G401 (cell line): ENCODE data around the gene RFC4. TPM values are rescaled to one million over a fixed set of nuclear protein-coding genes. Genes with fewer than 3 reads are reported as not detected.

Experiments used
- DNase-seq: peaks from one replicate; pipeline ENCODE4 v3.0.0-alpha.2; 2015; ENCODE audit warnings: low spot score
- in situ Hi-C: cut with HindIII; loops from 2 replicates; pipeline ENCODE4 v1.10.0; 2016; ENCODE audit warnings: low sequenced_read_pairs, mixed read lengths
- total RNA-seq: library from RNA; depleted of rRNA; stranded (reverse); fragments of >200 nt; shearing (Covaris generic); gene quantifications from 2 replicates; pipeline ENCODE4 v1.2.3, GENCODE V29; 2014

Gene RFC4
- total RNA-seq, 1 experiment from 2014 or later, result 76.8 TPM

- peak; percentile 63 for DNase-seq
- in situ Hi-C loops, result no loop called here
Measured at GRCh38 chr3:186790261-186790981, 15.9 kb downstream of the RFC4 start.

GRCh38 chr3:186789554-186790260 is 16.6 kb downstream of the RFC4 start:
- in situ Hi-C loops, result no loop called here
- DNase-seq, result peak; percentile 22

- in situ Hi-C loops, result no loop called here
- peak; percentile 15 for DNase-seq
Measured at GRCh38 chr3:186788482-186789370, 17.6 kb downstream of the RFC4 start.

- DNase-seq, result peak; percentile 14
- in situ Hi-C loops, result no loop called here
Measured at GRCh38 chr3:186787642-186788481, 18.4 kb downstream of the RFC4 start.

GRCh38 chr3:186786922-186787321 is 19.4 kb downstream of the RFC4 start:
- no peak for DNase-seq
- in situ Hi-C loops, result no loop called here

- DNase-seq, result no peak
- in situ Hi-C loops, result no loop called here
Measured at GRCh38 chr3:186785495-186786018, 20.7 kb downstream of the RFC4 start.

GRCh38 chr3:186784820-186785494 is 21.3 kb downstream of the RFC4 start:
- in situ Hi-C loops, result no loop called here
- DNase-seq, result no peak

- in situ Hi-C loops, result no loop called here
- DNase-seq, result peak; percentile 86
Measured at GRCh38 chr3:186783731-186784515, 22.4 kb downstream of the RFC4 start.

- DNase-seq, result peak; percentile 86
- in situ Hi-C loops, result no loop called here
Measured at GRCh38 chr3:186783058-186783730, 23.1 kb downstream of the RFC4 start, which contains the start of gene EIF4A2. Gene EIF4A2, plus strand, starts transcription at chr3:186783577. Its CDS starts 34 bp downstream, at chr3:186783611.

GRCh38 chr3:186782542-186783057 is 23.7 kb downstream of the RFC4 start:
- DNase-seq, result no peak
- in situ Hi-C loops, result no loop called here

GRCh38 chr3:186779204-186779603 is 27.1 kb downstream of the RFC4 start:
- no peak for DNase-seq
- in situ Hi-C loops, result no loop called here

- DNase-seq, result no peak
- in situ Hi-C loops, result no loop called here
Measured at GRCh38 chr3:186775999-186776398, 30.3 kb downstream of the RFC4 start.

GRCh38 chr3:186772701-186773417 is 33.4 kb downstream of the RFC4 start:
- in situ Hi-C loops, result no loop called here
- no peak for DNase-seq

GRCh38 chr3:186772281-186772694 is 34.0 kb downstream of the RFC4 start:
- peak; percentile 8 for DNase-seq
- in situ Hi-C loops, result no loop called here

GRCh38 chr3:186760897-186761447 is 45.3 kb downstream of the RFC4 start:
- in situ Hi-C loops, result no loop called here
- DNase-seq, result no peak
